K562 (cell line): ENCODE data around the gene NPAS3. TPM values are rescaled to one million over a fixed set of nuclear protein-coding genes. Genes with fewer than 3 reads are reported as not detected.

Experiments
- ELK1 ChIP-seq: sonication (generic); formaldehyde crosslinking; IDR thresholded peaks from 2 replicates; pipeline ENCODE4 v1.8.1; 2022; ENCODE audit warnings: missing genetic modification reagents
- GTF2F1 ChIP-seq: IDR thresholded peaks from 2 replicates; pipeline ENCODE4 v1.6.1; 2011; ENCODE audit warnings: low read depth, low read length, improper control_type of control experiment
- PCBP1 ChIP-seq: fragments of 200-400 bp; formaldehyde crosslinking; IDR thresholded peaks from 2 replicates; pipeline ENCODE4 v1.6.1; 2018; ENCODE audit warnings: mild to moderate bottlenecking, low read depth, low read length; ENCODE audit not compliant: poor library complexity, severe bottlenecking
- ZNF398 ChIP-seq: fragments of 250-450 bp; sonication (Bioruptor Pico); IDR thresholded peaks from 2 replicates; pipeline ENCODE4 v1.8.0; 2021; ENCODE audit warnings: moderate library complexity, mild to moderate bottlenecking, inconsistent platforms
- polyA plus RNA-seq, 8 experiments: library from polyadenylated mRNA; depleted of rRNA in 4 of 8; stranded (reverse) in 5 of 8; unstranded in 3 of 8; fragments of >200 nt; fragmentation: Nextera tagmentation in 2 of 8; fragmentation: Illumina TruSeq in 1 of 8; extraction: Ambion mirVana in 2 of 8; extraction: Trizol in 1 of 8; gene quantifications; 2 replicates each; pipeline versions ENCODE4 v1.2.1 to v1.2.3, GENCODE V29; 2011 to 2014; ENCODE audit warnings: inconsistent platforms in 1 of 8, missing spikeins in 1 of 8
- total RNA-seq, 7 experiments: library from RNA; depleted of rRNA in 6 of 7; stranded (reverse); fragments of >200 nt in 6 of 7; fragmentation: Illumina TruSeq in 2 of 7; extraction: Trizol in 2 of 7; gene quantifications; 2 replicates each; pipeline versions ENCODE4 v1.2.1 to v1.2.3, GENCODE V29; 2011 to 2021; ENCODE audit warnings: low replicate concordance in 1 of 7
- TF ChIP-seq, protein P1 (sequence below), 2 experiments: fragments of 450-650 bp; IDR thresholded peaks; 2 replicates each; pipeline ENCODE4 v1.6.1; 2018; ENCODE audit warnings: mild to moderate bottlenecking in 2 of 2, low read depth in 1 of 2; ENCODE audit not compliant: partially characterized antibody in 2 of 2

NPAS3 gene
- total and polyA plus RNA-seq, 9 of the 15 experiments (the other 6 are each of a cell fraction or from before 2014, with no cell fraction given), result 0.04 TPM; not detected in 8

GRCh38 chr14:33449268-33449667, 510.6 kb downstream of the NPAS3 start (continued):
- TF ChIP-seq ZNF398 (CRISPR knock-in tag) (no peak), ELK1 (no peak), GTF2F1 (no peak), PCBP1 (no peak)
- TF ChIP-seq, protein P1, sequence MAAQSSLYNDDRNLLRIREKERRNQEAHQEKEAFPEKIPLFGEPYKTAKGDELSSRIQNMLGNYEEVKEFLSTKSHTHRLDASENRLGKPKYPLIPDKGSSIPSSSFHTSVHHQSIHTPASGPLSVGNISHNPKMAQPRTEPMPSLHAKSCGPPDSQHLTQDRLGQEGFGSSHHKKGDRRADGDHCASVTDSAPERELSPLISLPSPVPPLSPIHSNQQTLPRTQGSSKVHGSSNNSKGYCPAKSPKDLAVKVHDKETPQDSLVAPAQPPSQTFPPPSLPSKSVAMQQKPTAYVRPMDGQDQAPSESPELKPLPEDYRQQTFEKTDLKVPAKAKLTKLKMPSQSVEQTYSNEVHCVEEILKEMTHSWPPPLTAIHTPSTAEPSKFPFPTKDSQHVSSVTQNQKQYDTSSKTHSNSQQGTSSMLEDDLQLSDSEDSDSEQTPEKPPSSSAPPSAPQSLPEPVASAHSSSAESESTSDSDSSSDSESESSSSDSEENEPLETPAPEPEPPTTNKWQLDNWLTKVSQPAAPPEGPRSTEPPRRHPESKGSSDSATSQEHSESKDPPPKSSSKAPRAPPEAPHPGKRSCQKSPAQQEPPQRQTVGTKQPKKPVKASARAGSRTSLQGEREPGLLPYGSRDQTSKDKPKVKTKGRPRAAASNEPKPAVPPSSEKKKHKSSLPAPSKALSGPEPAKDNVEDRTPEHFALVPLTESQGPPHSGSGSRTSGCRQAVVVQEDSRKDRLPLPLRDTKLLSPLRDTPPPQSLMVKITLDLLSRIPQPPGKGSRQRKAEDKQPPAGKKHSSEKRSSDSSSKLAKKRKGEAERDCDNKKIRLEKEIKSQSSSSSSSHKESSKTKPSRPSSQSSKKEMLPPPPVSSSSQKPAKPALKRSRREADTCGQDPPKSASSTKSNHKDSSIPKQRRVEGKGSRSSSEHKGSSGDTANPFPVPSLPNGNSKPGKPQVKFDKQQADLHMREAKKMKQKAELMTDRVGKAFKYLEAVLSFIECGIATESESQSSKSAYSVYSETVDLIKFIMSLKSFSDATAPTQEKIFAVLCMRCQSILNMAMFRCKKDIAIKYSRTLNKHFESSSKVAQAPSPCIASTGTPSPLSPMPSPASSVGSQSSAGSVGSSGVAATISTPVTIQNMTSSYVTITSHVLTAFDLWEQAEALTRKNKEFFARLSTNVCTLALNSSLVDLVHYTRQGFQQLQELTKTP (IDR thresholded peaks at IDR 0.05; ENCODE audit: low read depth in 1 of 2, partially characterized antibody in 2 of 2), result no peak
